ENCODE results near the gene AOC1.

AOC1 gene

DNA sequence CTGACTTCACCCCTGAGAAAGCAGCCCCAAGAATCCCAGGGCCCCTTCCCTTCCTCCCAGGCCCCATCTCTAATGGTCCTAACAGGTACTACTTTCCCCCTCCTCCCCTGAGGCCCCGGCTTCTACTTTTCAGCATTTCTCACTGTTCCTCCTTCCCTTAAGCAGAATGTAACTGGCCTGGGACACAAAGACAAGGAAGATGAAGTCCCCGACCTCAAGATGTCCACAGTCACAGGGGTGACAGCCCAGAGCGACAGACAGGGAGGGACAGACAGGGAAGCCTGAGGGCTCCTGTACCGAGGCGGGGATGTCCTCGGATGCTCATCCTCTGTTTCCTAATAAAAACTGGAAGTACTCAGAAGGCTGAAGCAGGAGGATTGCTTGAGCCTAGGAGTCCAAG lies 11.6 kb downstream of the AOC1 start (continued):
- TF ChIP-seq ZNF548 (tag by site-specific recombination; IDR thresholded peaks at IDR 0.05): no peak
- TF ChIP-seq, protein P1, sequence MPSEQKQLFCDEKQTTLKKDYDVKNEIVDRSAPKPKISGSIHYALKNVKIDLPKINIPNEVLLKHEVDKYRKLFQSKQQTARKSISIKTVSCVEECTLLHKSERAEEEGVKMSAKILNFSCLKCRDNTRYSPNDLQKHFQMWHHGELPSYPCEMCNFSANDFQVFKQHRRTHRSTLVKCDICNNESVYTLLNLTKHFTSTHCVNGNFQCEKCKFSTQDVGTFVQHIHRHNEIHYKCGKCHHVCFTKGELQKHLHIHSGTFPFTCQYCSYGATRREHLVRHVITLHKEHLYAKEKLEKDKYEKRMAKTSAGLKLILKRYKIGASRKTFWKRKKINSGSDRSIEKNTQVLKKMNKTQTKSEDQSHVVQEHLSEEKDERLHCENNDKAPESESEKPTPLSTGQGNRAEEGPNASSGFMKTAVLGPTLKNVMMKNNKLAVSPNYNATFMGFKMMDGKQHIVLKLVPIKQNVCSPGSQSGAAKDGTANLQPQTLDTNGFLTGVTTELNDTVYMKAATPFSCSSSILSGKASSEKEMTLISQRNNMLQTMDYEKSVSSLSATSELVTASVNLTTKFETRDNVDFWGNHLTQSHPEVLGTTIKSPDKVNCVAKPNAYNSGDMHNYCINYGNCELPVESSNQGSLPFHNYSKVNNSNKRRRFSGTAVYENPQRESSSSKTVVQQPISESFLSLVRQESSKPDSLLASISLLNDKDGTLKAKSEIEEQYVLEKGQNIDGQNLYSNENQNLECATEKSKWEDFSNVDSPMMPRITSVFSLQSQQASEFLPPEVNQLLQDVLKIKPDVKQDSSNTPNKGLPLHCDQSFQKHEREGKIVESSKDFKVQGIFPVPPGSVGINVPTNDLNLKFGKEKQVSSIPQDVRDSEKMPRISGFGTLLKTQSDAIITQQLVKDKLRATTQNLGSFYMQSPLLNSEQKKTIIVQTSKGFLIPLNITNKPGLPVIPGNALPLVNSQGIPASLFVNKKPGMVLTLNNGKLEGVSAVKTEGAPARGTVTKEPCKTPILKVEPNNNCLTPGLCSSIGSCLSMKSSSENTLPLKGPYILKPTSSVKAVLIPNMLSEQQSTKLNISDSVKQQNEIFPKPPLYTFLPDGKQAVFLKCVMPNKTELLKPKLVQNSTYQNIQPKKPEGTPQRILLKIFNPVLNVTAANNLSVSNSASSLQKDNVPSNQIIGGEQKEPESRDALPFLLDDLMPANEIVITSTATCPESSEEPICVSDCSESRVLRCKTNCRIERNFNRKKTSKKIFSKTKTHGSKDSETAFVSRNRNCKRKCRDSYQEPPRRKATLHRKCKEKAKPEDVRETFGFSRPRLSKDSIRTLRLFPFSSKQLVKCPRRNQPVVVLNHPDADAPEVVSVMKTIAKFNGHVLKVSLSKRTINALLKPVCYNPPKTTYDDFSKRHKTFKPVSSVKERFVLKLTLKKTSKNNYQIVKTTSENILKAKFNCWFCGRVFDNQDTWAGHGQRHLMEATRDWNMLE (tag by site-specific recombination; conservative IDR thresholded peaks at IDR 0.05; ENCODE audit: low read depth): no peak
- TF ChIP-seq ZNF560 (tag by site-specific recombination; IDR thresholded peaks at IDR 0.05; ENCODE audit: borderline replicate concordance): no peak
- no peak for TF ChIP-seq ZNF341 (tag by site-specific recombination; IDR thresholded peaks at IDR 0.05; ENCODE audit: low read depth)
- no peak for TF ChIP-seq GLI2 (tag by site-specific recombination; IDR thresholded peaks at IDR 0.05; ENCODE audit: borderline replicate concordance, low read depth)
- TF ChIP-seq ZNF549 (tag by site-specific recombination; IDR thresholded peaks at IDR 0.05): no peak

GRCh38 chr7:150866932-150867564 lies 14.7 kb downstream of the AOC1 start:
- POLR2A ChIA-PET: no interaction called here
- H3K4me3 ChIP-seq (ENCODE audit: low read depth, low read length): no peak overlapping the region
- no peaks in the 10 kb centered on the region for H3K9me3 ChIP-seq (ENCODE audit: control insufficient read depth, insufficient read depth, low read depth, low read length)

DNA sequence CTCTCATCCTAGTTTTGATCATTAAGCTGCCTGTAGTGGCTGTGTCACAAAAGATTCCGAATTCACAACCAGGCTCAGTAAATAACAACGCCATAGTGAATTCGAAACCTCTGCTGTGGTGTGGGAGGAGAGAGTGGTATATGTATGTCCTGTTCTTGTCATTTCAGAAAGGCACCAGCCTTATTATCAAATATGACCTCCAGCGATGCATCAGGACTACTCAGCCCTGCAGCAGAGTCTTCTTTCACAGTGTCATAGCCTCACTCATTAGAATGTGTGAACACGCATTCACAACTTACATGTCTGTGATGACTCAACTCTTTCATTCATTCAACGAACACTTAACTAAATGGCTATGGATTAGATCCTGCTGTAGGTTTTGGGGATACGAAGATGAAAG lies 15.3 kb downstream of the AOC1 start:
- ChIA-PET POLR2A (no interaction called here), CTCF (interaction anchor here (1.4 to 3.8 kb wide), 4 partner anchors 9 to 121 kb away, joined by 3 to 17 read pairs (median 8); no protein-coding TSS in a partner anchor)
- H3K36me3 ChIP-seq (ENCODE audit: control insufficient read depth in 2 of 2, insufficient read depth in 1 of 2, low read length in 2 of 2): no peaks in the 10 kb centered on the region
- H3K9me3 ChIP-seq (ENCODE audit: control insufficient read depth, insufficient read depth, low read depth, low read length): no peaks in the 10 kb centered on the region
- no peaks in the 10 kb centered on the region for H3K4me1 ChIP-seq (ENCODE audit: control insufficient read depth, insufficient read depth, low read length)
- no peak overlapping the region for H3K27ac ChIP-seq (ENCODE audit: extremely low read depth, low read depth, low read length)
- no peak overlapping the region for H3K4me3 ChIP-seq (ENCODE audit: low read depth, low read length)
- no peak for TF ChIP-seq ZBTB11 (tag by site-specific recombination; conservative IDR thresholded peaks at IDR 0.05; ENCODE audit: low read depth)
- TF ChIP-seq IKZF3 (tag by site-specific recombination; IDR thresholded peaks at IDR 0.05): no peak
- no peak for TF ChIP-seq KLF16 (tag by site-specific recombination; IDR thresholded peaks at IDR 0.05)
- no peak for TF ChIP-seq RBAK (tag by site-specific recombination; IDR thresholded peaks at IDR 0.05)
- no peak for TF ChIP-seq TCF7L2 (IDR thresholded peaks at IDR 0.05; ENCODE audit: borderline replicate concordance, low read depth, low read length)
- no peak for TF ChIP-seq ZNF324 (tag by site-specific recombination; IDR thresholded peaks at IDR 0.05)
- TF ChIP-seq, protein P2, sequence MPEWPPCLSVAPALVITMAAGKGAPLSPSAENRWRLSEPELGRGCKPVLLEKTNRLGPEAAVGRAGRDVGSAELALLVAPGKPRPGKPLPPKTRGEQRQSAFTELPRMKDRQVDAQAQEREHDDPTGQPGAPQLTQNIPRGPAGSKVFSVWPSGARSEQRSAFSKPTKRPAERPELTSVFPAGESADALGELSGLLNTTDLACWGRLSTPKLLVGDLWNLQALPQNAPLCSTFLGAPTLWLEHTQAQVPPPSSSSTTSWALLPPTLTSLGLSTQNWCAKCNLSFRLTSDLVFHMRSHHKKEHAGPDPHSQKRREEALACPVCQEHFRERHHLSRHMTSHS (tag by site-specific recombination; IDR thresholded peaks at IDR 0.05): no peak
- TF ChIP-seq ZNF777 (tag by site-specific recombination; IDR thresholded peaks at IDR 0.05; ENCODE audit: borderline replicate concordance): no peak
- TF ChIP-seq ZNF530 (tag by site-specific recombination; IDR thresholded peaks at IDR 0.05; ENCODE audit: low read depth): no peak
- no peak for TF ChIP-seq ZNF660 (tag by site-specific recombination; IDR thresholded peaks at IDR 0.05)
- TF ChIP-seq ZNF394 (tag by site-specific recombination; IDR thresholded peaks at IDR 0.05; ENCODE audit: borderline replicate concordance): no peak
- TF ChIP-seq ZNF391 (tag by site-specific recombination; IDR thresholded peaks at IDR 0.05; ENCODE audit: borderline replicate concordance, low read depth): no peak
- TF ChIP-seq ZIC2 (tag by site-specific recombination; IDR thresholded peaks at IDR 0.05): no peak

More at GRCh38 chr7:150866932-150867564, 14.7 kb downstream of the AOC1 start:
- TF ChIP-seq, protein P3, sequence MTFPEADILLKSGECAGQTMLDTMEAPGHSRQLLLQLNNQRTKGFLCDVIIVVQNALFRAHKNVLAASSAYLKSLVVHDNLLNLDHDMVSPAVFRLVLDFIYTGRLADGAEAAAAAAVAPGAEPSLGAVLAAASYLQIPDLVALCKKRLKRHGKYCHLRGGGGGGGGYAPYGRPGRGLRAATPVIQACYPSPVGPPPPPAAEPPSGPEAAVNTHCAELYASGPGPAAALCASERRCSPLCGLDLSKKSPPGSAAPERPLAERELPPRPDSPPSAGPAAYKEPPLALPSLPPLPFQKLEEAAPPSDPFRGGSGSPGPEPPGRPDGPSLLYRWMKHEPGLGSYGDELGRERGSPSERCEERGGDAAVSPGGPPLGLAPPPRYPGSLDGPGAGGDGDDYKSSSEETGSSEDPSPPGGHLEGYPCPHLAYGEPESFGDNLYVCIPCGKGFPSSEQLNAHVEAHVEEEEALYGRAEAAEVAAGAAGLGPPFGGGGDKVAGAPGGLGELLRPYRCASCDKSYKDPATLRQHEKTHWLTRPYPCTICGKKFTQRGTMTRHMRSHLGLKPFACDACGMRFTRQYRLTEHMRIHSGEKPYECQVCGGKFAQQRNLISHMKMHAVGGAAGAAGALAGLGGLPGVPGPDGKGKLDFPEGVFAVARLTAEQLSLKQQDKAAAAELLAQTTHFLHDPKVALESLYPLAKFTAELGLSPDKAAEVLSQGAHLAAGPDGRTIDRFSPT (tag by site-specific recombination; IDR thresholded peaks at IDR 0.05): no peak
- TF ChIP-seq ZNF350 (tag by site-specific recombination; IDR thresholded peaks at IDR 0.05): peak; percentile 74; the same call in 1 of the 2 replicates
- Histone ChIP-seq H3K4me1 (ENCODE audit: control insufficient read depth, insufficient read depth, low read length) (no peaks in the 10 kb centered on the region), H3K27ac (ENCODE audit: extremely low read depth, low read depth, low read length) (no peak overlapping the region), H3K36me3 (ENCODE audit: control insufficient read depth in 2 of 2, insufficient read depth in 1 of 2, low read length in 2 of 2) (no peaks in the 10 kb centered on the region)
- CTCF ChIA-PET: interaction anchor here (0.8 to 3.8 kb wide), 7 partner anchors 9 to 122 kb away, joined by 3 to 28 read pairs (median 4); no protein-coding TSS in a partner anchor
